Measurements from ENCODE around the gene PROX1.

The PROX1 gene

DNA sequence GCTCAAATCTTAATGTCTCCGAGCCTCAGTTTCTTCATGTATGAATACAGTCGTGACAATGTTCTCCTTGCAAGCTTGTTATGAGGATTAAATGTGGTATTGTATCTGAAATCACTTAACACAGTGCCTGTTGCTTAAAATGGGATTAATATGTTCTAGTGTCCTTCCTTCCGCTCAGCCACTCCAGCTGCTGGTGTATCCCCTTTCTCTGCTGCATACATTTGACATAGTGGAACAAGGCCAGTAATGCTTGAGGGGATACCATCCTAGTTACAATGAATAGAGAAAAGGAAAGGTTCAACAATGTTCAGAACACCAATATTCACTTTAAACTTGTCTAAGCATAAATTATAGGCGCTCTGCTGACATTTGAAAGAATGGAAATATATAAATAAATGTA lies 64.0 kb downstream of the PROX1 start:
- TF ChIP-seq ZNF70 (CRISPR knock-in tag; IDR thresholded peaks at IDR 0.05) (no peak), ESRRG (CRISPR knock-in tag; IDR thresholded peaks at IDR 0.05) (no peak), ZFP3 (CRISPR knock-in tag; IDR thresholded peaks at IDR 0.05) (no peak), CSDC2 (CRISPR knock-in tag; IDR thresholded peaks at IDR 0.05) (no peak), GLIS3 (CRISPR knock-in tag; IDR thresholded peaks at IDR 0.05) (no peak), TCF4 (CRISPR knock-in tag; IDR thresholded peaks at IDR 0.05; ENCODE audit: borderline replicate concordance) (no peak), TOX (CRISPR knock-in tag; IDR thresholded peaks at IDR 0.05; ENCODE audit: borderline replicate concordance) (no peak), OSR1 (CRISPR knock-in tag; IDR thresholded peaks at IDR 0.05) (no peak), ZNF565 (CRISPR knock-in tag; conservative IDR thresholded peaks at IDR 0.05; ENCODE audit: low read depth) (no peak), PPARA (CRISPR knock-in tag; IDR thresholded peaks at IDR 0.05; ENCODE audit: borderline replicate concordance) (no peak), SNAI2 (CRISPR knock-in tag; IDR thresholded peaks at IDR 0.05) (no peak)
- TF ChIP-seq, protein P1, sequence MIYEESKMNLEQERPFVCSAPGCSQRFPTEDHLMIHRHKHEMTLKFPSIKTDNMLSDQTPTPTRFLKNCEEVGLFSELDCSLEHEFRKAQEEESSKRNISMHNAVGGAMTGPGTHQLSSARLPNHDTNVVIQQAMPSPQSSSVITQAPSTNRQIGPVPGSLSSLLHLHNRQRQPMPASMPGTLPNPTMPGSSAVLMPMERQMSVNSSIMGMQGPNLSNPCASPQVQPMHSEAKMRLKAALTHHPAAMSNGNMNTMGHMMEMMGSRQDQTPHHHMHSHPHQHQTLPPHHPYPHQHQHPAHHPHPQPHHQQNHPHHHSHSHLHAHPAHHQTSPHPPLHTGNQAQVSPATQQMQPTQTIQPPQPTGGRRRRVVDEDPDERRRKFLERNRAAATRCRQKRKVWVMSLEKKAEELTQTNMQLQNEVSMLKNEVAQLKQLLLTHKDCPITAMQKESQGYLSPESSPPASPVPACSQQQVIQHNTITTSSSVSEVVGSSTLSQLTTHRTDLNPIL (CRISPR knock-in tag; IDR thresholded peaks at IDR 0.05; ENCODE audit: low read depth), result no peak
- TF ChIP-seq, protein P2, sequence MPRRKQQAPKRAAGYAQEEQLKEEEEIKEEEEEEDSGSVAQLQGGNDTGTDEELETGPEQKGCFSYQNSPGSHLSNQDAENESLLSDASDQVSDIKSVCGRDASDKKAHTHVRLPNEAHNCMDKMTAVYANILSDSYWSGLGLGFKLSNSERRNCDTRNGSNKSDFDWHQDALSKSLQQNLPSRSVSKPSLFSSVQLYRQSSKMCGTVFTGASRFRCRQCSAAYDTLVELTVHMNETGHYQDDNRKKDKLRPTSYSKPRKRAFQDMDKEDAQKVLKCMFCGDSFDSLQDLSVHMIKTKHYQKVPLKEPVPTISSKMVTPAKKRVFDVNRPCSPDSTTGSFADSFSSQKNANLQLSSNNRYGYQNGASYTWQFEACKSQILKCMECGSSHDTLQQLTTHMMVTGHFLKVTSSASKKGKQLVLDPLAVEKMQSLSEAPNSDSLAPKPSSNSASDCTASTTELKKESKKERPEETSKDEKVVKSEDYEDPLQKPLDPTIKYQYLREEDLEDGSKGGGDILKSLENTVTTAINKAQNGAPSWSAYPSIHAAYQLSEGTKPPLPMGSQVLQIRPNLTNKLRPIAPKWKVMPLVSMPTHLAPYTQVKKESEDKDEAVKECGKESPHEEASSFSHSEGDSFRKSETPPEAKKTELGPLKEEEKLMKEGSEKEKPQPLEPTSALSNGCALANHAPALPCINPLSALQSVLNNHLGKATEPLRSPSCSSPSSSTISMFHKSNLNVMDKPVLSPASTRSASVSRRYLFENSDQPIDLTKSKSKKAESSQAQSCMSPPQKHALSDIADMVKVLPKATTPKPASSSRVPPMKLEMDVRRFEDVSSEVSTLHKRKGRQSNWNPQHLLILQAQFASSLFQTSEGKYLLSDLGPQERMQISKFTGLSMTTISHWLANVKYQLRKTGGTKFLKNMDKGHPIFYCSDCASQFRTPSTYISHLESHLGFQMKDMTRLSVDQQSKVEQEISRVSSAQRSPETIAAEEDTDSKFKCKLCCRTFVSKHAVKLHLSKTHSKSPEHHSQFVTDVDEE (CRISPR knock-in tag; IDR thresholded peaks at IDR 0.05), result no peak
- TF ChIP-seq, protein P3, sequence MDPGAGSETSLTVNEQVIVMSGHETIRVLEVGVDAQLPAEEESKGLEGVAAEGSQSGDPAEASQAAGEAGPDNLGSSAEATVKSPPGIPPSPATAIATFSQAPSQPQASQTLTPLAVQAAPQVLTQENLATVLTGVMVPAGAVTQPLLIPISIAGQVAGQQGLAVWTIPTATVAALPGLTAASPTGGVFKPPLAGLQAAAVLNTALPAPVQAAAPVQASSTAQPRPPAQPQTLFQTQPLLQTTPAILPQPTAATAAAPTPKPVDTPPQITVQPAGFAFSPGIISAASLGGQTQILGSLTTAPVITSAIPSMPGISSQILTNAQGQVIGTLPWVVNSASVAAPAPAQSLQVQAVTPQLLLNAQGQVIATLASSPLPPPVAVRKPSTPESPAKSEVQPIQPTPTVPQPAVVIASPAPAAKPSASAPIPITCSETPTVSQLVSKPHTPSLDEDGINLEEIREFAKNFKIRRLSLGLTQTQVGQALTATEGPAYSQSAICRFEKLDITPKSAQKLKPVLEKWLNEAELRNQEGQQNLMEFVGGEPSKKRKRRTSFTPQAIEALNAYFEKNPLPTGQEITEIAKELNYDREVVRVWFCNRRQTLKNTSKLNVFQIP (CRISPR knock-in tag; IDR thresholded peaks at IDR 0.05; ENCODE audit: borderline replicate concordance, low read depth), result no peak
- TF ChIP-seq, protein P4, sequence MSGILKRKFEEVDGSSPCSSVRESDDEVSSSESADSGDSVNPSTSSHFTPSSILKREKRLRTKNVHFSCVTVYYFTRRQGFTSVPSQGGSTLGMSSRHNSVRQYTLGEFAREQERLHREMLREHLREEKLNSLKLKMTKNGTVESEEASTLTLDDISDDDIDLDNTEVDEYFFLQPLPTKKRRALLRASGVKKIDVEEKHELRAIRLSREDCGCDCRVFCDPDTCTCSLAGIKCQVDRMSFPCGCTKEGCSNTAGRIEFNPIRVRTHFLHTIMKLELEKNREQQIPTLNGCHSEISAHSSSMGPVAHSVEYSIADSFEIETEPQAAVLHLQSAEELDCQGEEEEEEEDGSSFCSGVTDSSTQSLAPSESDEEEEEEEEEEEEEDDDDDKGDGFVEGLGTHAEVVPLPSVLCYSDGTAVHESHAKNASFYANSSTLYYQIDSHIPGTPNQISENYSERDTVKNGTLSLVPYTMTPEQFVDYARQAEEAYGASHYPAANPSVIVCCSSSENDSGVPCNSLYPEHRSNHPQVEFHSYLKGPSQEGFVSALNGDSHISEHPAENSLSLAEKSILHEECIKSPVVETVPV (CRISPR knock-in tag; IDR thresholded peaks at IDR 0.05), result no peak
- no peak for ATAC-seq

DNA sequence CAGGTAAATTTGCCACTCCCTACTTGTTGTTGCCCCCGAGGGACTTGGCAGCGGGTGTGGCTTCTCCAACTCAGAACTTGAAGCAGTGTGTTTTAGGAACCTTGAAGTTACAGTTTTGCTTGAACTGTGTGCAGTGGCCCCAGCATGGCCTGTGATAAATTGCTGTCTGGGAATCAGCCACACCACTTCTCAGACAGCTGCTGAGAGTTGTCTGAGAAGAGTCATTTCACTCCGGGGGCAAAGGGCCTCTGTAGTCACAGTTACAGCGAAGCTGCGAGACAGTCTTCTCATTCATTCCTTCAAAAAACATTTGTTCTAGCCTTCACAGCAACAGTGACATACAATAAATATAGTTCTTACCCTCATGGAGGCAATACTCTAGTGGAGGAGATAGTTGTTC lies 70.3 kb downstream of the PROX1 start:
- TF ChIP-seq ZNF70 (CRISPR knock-in tag; IDR thresholded peaks at IDR 0.05) (no peak), SNAI2 (CRISPR knock-in tag; IDR thresholded peaks at IDR 0.05) (no peak), ZNF565 (CRISPR knock-in tag; conservative IDR thresholded peaks at IDR 0.05; ENCODE audit: low read depth) (no peak), ESRRG (CRISPR knock-in tag; IDR thresholded peaks at IDR 0.05) (no peak), RARB (CRISPR knock-in tag; IDR thresholded peaks at IDR 0.05) (no peak), CSDC2 (CRISPR knock-in tag; IDR thresholded peaks at IDR 0.05) (no peak), ZNF8 (CRISPR knock-in tag; IDR thresholded peaks at IDR 0.05) (no peak), ZC3H10 (CRISPR knock-in tag; IDR thresholded peaks at IDR 0.05) (no peak)
- TF ChIP-seq, protein P5, sequence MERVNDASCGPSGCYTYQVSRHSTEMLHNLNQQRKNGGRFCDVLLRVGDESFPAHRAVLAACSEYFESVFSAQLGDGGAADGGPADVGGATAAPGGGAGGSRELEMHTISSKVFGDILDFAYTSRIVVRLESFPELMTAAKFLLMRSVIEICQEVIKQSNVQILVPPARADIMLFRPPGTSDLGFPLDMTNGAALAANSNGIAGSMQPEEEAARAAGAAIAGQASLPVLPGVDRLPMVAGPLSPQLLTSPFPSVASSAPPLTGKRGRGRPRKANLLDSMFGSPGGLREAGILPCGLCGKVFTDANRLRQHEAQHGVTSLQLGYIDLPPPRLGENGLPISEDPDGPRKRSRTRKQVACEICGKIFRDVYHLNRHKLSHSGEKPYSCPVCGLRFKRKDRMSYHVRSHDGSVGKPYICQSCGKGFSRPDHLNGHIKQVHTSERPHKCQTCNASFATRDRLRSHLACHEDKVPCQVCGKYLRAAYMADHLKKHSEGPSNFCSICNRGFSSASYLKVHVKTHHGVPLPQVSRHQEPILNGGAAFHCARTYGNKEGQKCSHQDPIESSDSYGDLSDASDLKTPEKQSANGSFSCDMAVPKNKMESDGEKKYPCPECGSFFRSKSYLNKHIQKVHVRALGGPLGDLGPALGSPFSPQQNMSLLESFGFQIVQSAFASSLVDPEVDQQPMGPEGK (CRISPR knock-in tag; IDR thresholded peaks at IDR 0.05; ENCODE audit: borderline replicate concordance), result no peak
- TF ChIP-seq, protein P1 (CRISPR knock-in tag; IDR thresholded peaks at IDR 0.05; ENCODE audit: low read depth), result no peak
- TF ChIP-seq, protein P2 (CRISPR knock-in tag; IDR thresholded peaks at IDR 0.05), result no peak
- no peak for ATAC-seq
